Measurements from ENCODE around the gene USH2A.

USH2A gene

GRCh38 chr1:216281757-216282156 lies 141.5 kb downstream of the USH2A start:
- DNase-seq = no peak

DNA sequence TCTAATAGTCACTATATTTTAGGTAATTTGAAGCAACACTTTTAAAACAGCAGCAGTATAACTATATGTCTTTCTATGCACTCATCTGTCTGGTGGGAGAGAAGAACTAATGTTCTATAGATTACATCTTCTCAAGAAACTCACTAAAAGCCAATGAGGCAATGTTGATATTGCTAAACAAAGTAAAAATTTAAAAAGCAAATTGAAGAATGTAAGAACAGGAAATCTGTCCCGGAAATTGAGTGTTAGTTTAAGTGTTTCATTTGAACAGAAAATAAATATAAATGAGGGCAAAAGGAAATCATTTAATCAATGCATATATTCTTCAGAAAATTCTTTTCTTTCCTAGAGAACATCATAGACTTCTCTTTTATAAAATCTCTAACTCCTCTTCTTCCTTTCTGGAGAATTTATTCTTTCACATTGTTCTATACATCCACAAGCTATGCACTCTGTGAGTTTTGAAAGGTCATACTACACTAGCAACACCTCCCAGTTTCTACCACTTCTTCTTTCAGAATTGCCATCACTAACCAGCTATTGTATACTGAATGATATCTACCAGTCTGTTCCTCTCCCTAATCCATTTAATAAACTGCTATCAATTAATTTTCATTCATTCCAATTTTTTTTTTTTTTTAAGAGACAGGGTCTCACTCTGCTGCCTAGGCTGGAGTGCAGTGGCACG lies 153.0 kb downstream of the USH2A start:
- no peak for DNase-seq

DNA sequence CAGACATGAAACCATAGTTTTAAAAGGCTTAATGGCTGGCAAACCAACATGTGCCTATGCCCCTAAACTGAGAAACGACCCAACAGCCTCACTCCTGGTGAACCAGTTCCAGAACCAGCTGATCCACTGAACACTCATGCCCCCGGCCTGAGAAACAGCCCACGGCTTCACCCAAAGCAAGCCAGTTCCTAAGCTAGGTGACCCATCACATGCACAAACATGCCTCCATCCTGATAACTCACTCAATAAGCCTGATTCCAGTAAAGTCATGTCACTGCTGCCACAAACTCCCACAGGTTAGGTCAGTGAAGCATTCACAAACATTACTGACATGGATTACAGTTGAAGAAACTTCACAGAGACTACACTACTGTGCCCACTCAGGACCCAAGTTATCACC lies 161.6 kb downstream of the USH2A start:
- no peak for DNase-seq

- no peak for DNase-seq
Measured at GRCh38 chr1:216258856-216259255, 164.4 kb downstream of the USH2A start.

DNA sequence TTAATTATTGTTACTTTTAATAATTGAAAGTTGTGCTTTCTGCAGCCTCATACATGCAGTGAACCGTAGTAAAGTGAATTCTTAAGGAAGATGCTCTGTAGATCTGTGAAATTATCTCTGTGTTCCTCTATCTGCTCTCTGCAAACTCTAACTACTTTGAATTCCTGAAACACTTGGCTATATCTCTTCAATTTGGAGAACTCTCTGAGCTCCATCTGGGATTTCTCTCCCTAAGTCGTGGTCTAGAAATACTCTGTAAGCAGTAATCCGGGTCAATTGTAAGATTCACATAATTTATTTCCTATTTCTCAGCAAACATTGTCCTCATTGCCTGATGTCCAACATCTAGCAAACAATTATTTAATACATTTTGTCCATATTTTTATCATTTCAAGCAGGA lies 164.9 kb downstream of the USH2A start:
- no peak for DNase-seq

DNA sequence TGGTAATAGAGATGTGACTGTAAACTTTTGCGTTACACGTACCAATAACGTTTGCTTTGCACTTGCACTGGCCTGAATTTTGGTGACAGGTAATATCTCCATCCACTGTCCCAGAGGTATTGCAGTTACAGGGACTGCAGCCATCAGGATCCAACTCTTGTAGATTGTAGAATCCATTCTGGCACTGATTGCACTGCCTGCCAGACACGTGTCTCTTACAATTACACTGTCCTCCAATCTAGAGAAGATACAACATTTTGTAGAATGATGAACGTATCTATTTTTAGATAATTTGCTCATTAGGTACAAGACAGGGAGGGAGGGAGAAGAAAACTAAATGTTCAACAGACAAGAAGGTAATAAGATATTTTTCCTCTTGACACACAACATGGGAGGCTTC lies 172.4 kb downstream of the USH2A start:
- DNase-seq = no peak

DNA sequence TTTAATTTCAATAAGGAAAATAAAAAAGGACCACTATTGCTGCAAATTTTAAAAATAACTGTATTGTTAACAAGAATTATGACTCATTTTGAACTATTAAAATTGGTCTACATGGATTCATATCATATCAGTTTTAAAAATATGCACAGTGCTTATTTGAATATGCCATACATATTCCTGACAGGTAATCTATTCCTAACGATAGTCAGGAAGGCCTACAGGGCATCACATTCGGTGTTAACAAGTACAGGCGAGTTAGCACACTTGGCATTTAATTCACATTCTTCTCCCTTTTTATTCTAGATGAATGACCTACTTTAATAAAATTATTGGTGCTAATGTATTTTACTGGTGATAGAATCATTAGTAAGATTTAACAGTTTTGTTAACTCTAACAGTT lies 174.6 kb downstream of the USH2A start:
- no peak for DNase-seq

DNA sequence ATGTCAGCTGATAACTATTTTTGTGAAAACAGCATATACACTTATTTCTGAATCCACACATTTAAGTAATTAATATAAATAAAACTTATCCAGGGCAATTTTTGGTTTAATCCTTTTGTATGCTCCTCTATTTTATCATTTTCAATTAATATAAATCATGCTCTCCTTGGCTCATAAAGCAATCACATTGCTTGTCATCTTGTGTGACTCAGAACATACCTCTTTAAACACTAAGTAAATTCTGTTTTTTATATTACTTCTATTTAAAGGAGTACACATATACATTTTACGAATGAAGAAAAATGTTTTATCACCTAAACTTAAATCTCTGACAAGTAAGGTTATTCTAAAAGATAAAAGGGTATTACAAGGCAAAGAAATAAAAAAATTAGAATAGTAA lies 175.3 kb downstream of the USH2A start:
- no peak for DNase-seq

GRCh38 chr1:216246577-216247203 lies 176.6 kb downstream of the USH2A start:
- DNase-seq = no peak

GRCh38 chr1:216238844-216239243 lies 184.4 kb downstream of the USH2A start:
- DNase-seq = no peak

GRCh38 chr1:216237927-216238542 lies 185.2 kb downstream of the USH2A start:
- no peak for DNase-seq

DNA sequence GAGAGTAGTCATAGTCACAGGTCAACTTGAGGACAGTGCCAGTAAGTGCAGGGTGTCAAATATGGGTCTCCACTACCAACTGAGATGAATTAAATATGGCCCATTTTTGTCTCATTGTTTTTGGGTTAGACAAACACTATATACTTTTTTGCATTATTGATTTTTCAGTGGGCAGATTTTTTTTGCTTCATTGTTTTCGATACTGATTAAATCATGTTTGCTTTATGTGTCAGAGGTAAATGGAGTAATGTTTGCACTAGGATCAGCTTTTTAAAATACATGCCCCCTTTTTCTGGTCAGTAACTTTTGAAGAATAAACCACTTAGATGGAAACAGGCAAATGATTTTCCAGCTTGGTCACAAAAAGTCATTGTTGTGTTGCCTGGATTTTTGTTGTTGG lies 199.0 kb downstream of the USH2A start:
- DNase-seq = no peak

DNA sequence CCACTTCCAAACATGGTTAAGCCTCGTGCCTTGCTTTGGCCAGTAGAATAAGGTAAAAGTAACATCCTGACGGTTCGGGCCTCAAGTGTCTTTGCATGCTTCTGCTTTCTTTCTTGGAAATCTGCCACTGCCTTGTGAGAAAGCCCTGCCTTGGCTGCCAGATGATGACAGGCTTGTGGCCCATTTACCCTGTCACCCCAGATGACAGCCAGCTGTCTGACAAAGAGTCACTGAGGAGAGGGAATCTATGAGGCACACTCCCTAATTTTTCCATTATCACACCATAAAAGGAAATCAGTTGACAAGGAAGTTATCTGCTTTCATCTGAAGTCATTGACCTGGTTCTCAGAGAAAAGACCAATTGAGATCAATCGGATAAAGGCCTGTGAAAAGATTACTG lies 199.8 kb downstream of the USH2A start:
- DNase-seq = no peak

DNA sequence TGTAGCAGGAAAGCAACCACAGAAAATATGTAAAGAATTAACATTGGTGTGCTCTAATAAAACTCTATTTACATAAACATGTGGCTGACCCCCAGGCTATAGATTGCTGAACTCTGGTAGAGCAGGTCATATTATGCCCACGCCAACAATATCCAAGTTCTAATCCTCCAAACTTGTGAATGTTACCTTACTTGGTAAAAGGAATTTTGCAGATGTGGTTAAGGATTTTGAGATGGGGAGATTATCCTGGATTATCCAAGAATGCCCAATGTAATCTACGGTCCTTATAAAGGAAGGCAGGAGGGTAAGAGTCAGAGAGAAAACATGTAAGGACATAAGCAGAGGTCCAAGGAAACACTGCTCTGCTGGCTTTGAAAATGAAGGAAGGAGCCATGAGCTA lies 201.0 kb downstream of the USH2A start:
- no peak for DNase-seq

- DNase-seq = no peak
Measured at GRCh38 chr1:216221260-216221700, 202.0 kb downstream of the USH2A start.

GRCh38 chr1:216216305-216216704 lies 206.9 kb downstream of the USH2A start:
- no peak for DNase-seq

DNA sequence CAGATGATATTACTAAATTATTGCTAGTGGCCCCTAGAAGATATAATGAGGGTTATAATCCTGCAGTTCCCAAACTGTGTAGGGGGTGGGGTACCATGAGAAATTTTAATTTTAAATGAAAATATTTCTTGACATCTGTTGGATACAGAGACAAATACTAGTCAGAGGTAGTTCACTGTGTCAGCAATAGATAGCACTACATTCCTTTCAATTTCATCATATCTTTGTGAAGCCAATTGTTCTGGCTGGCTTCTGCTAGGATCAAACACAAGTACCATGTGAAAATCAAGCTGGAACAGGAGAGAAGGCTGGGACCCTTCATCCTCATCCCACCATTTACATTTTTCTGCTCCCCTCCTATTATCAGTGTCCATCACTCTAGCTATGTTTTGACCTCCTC lies 208.1 kb downstream of the USH2A start:
- no peak for DNase-seq

DNA sequence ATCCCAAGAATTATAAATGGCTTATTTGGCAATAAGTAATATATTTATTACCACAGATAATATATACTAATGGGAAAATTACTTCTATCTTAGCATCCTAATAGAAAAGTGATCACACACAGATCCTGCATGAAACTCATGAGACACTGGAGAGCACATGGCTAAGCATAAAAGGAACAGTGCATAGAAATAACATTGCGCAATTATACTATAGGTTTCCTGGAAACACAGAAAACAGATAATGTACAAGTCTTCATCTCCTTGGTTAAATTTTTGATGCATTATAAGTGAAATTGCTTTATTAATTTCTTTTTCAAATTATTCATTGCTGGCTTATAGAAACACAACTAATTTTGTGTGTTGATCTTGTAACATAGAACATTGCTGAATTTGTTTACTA lies 210.4 kb downstream of the USH2A start:
- DNase-seq = no peak

GRCh38 chr1:216210081-216210480 lies 213.2 kb downstream of the USH2A start:
- no peak for DNase-seq

DNA sequence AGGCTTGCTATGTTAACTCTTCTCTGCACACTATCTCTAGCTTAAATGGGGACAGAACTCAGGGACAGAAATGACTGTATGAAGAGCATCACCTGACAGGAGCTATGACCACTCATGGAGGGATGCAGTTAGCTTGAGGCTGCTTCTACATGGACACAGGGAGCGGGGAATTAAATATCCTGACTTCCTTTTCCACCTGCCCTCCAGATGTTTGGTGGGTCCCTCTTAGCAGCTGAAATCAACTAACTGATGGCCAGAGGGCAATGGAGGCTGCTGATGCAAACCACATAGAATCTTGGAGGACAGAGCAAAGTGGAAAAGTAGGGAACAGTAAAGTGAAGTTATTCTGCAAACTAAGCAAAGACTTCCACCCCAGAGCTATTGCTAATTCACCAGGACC lies 214.1 kb downstream of the USH2A start:
- DNase-seq = no peak

GRCh38 chr1:216207154-216207553 lies 216.1 kb downstream of the USH2A start:
- no peak for DNase-seq

- no peak for DNase-seq
Measured at GRCh38 chr1:216205176-216205575, 218.1 kb downstream of the USH2A start.

DNA sequence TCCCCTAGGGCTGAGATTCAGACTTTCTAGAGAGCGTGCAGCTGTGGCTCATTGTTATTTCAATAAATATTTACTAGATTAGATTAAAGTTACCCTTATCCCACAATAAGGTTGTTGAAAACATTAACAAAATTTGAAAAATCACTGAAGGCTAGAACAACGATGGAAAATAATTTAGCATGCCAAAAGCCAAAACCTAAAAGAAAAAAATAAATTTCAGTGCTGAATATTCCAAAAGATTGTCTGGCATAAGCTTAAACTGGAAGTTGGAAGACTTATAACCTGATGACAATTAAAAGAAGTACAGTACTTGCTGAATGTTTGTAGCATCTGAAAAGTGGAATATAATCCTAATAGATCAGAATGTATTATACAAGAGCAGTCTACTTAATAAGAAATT lies 221.3 kb downstream of the USH2A start:
- DNase-seq = no peak

DNA sequence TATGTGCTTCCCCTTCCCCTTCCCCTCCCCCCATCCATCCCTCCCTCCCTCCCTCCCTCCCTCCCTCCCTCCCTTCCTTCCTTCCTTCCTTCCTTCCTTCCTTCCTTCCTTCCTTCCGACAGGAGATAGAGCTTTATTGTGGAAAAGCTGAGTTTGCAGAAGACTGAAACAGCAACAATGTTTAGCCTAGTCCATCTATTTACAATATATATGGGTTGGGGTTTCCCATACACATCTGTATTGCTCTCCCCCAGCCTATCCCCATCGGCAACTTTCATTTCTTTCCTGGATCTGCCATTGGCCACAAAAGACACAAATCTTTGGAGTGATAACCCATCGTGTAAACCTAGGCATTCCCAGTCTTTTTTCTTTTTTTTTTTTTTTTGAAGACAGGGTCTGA lies 222.3 kb downstream of the USH2A start:
- no peak for DNase-seq

- DNase-seq = no peak
Measured at GRCh38 chr1:216194721-216195120, 228.5 kb downstream of the USH2A start.

All from NK-92 treated with Interleukin-12 subunit alpha and Interleukin-12 subunit beta, amount 100 ng/mL, for 24 hours (cell line).